IMR-90 (cell line): ENCODE results near the gene PCDH12. TPM values are rescaled to one million over a fixed set of nuclear protein-coding genes. Genes with fewer than 3 reads are reported as not detected.

Source experiments
- ATAC-seq: fragments of 200-7000 bp; cut with Tn5 transposase; 2 replicates; pipeline ENCODE4 v1.9.1; 2020; ENCODE audit warnings: low read depth, mild to moderate bottlenecking, moderate library complexity
- BruUV-seq: library from RNA; stranded (reverse); fragments of 400-500 nt; replicated peaks from 2 replicates; lab custom pipeline; 2021; lab: Mats Ljungman, UMichigan
- CTCF ChIA-PET: fragments of 300-600 bp; formaldehyde crosslinking; extraction: SDS; loops from one replicate; lab custom pipeline; 2021; ENCODE audit warnings: antibody characterized with exemption; lab: Yijun Ruan, JAX
- POLR2A ChIA-PET: fragments of 300-600 bp; sonication (Branson Sonifier 250); formaldehyde crosslinking; loops from one replicate; lab custom pipeline; 2022; ENCODE audit warnings: antibody characterized with exemption; ENCODE audit not compliant: unreplicated experiment; lab: Charles Lee
- DNase-seq: peaks from one replicate; pipeline ENCODE4 v3.0.0; 2013
- H2AFZ ChIP-seq: replicated peaks from 2 replicates; pipeline ENCODE3; 2013; ENCODE audit warnings: low read length, mild to moderate bottlenecking; ENCODE audit not compliant: poor library complexity
- H2AK5ac ChIP-seq: 2 replicates; pipeline ENCODE4 v1.6.1; 2013; ENCODE audit warnings: low read depth, low read length, inconsistent platforms
- H2AK9ac ChIP-seq: replicated peaks from 2 replicates; pipeline ENCODE3; 2013; ENCODE audit warnings: mild to moderate bottlenecking, low read depth, low read length, moderate library complexity; ENCODE audit not compliant: poor library complexity
- H2BK120ac ChIP-seq: 2 replicates; pipeline ENCODE4 v1.6.1; 2013; ENCODE audit warnings: low read depth, low read length, inconsistent platforms
- H2BK15ac ChIP-seq: 3 replicates; pipeline ENCODE4 v1.6.1; 2013; ENCODE audit warnings: low read depth, low read length, inconsistent platforms
- H2BK20ac ChIP-seq: 2 replicates; pipeline ENCODE4 v1.6.1; 2013; ENCODE audit warnings: low read depth, mild to moderate bottlenecking, inconsistent platforms, low read length, moderate library complexity
- H2BK5ac ChIP-seq: 2 replicates; pipeline ENCODE4 v1.6.1; 2013; ENCODE audit warnings: mild to moderate bottlenecking, low read depth, low read length, inconsistent platforms; ENCODE audit not compliant: poor library complexity, severe bottlenecking
- H3K14ac ChIP-seq: replicated peaks from 2 replicates; pipeline ENCODE4 v1.6.1; 2013; ENCODE audit warnings: low read depth, low read length, inconsistent platforms
- H3K18ac ChIP-seq: 2 replicates; pipeline ENCODE4 v1.6.1; 2013; ENCODE audit warnings: low read depth, low read length, control low read depth
- H3K23ac ChIP-seq: 2 replicates; pipeline ENCODE4 v1.6.1; 2013; ENCODE audit warnings: low read depth, low read length, inconsistent platforms
- H3K27ac ChIP-seq: 2 replicates; pipeline ENCODE4 v1.5.1; 2013; ENCODE audit warnings: mild to moderate bottlenecking, control low read depth, low read length; ENCODE audit not compliant: insufficient read depth
- H3K27me3 ChIP-seq: 2 replicates; pipeline ENCODE4 v1.6.1; 2013; ENCODE audit warnings: low read length; ENCODE audit not compliant: control insufficient read depth, insufficient read depth
- H3K36me3 ChIP-seq: 2 replicates; pipeline ENCODE4 v1.6.1; 2013; ENCODE audit warnings: low read length, mixed read lengths; ENCODE audit not compliant: control insufficient read depth, insufficient read depth
- H3K4ac ChIP-seq: 2 replicates; pipeline ENCODE4 v1.6.1; 2013; ENCODE audit warnings: low read depth, low read length, inconsistent platforms
- H3K4me1 ChIP-seq: 2 replicates; pipeline ENCODE4 v1.6.1; 2013; ENCODE audit warnings: low read length, mixed read lengths; ENCODE audit not compliant: control insufficient read depth, insufficient read depth
- H3K4me2 ChIP-seq: 2 replicates; pipeline ENCODE4 v1.6.1; 2013; ENCODE audit warnings: low read depth, mild to moderate bottlenecking, control low read depth, low read length, moderate library complexity
- H3K4me3 ChIP-seq: 2 replicates; pipeline ENCODE4 v1.5.1; 2013; ENCODE audit warnings: low read depth, mild to moderate bottlenecking, control low read depth, low read length, moderate library complexity; ENCODE audit not compliant: insufficient read depth
- H3K56ac ChIP-seq: 2 replicates; pipeline ENCODE4 v1.6.1; 2013; ENCODE audit warnings: low read length, inconsistent platforms; ENCODE audit not compliant: insufficient read depth; ENCODE audit errors: extremely low read depth
- H3K79me1 ChIP-seq, 2 experiments: 2 replicates each; pipeline ENCODE4 v1.6.1; 2013; ENCODE audit warnings: low read length in 2 of 2, inconsistent platforms in 1 of 2, low read depth in 1 of 2
- H3K9ac ChIP-seq: 2 replicates; pipeline ENCODE4 v1.6.1; 2013; ENCODE audit warnings: low read depth, low read length, control low read depth
- H3K9me1 ChIP-seq: 2 replicates; pipeline ENCODE4 v1.6.1; 2013; ENCODE audit warnings: low read length, inconsistent platforms; ENCODE audit not compliant: insufficient read depth
- H3K9me3 ChIP-seq: 2 replicates; pipeline ENCODE4 v1.6.1; 2013; ENCODE audit warnings: low read length; ENCODE audit not compliant: control insufficient read depth, insufficient read depth
- H4K20me1 ChIP-seq: 2 replicates; pipeline ENCODE4 v1.6.1; 2013; ENCODE audit warnings: low read length, inconsistent platforms; ENCODE audit not compliant: insufficient read depth
- H4K5ac ChIP-seq: 2 replicates; pipeline ENCODE4 v1.6.1; 2013; ENCODE audit warnings: mild to moderate bottlenecking, low read depth, low read length, control low read depth
- H4K8ac ChIP-seq, 2 experiments: 2 replicates each; pipeline ENCODE4 v1.6.1; 2013; ENCODE audit warnings: low read depth in 2 of 2, low read length in 2 of 2, control low read depth in 1 of 2, inconsistent platforms in 1 of 2
- H4K91ac ChIP-seq: 2 replicates; pipeline ENCODE4 v1.6.1; 2013; ENCODE audit warnings: low read depth, low read length, inconsistent platforms; ENCODE audit not compliant: insufficient read depth
- POLR2A ChIP-seq: IDR thresholded peaks from 2 replicates; pipeline ENCODE4 v1.6.1; 2012; ENCODE audit warnings: mild to moderate bottlenecking, low read depth, low read length
- RFX5 ChIP-seq: IDR thresholded peaks from 2 replicates; pipeline ENCODE4 v1.8.0; 2012; ENCODE audit warnings: low read depth, mild to moderate bottlenecking, low read length, moderate library complexity
- SMC3 ChIP-seq: fragments of 150-350 bp; IDR thresholded peaks from 2 replicates; pipeline ENCODE4 v1.6.1; 2016; ENCODE audit warnings: low read depth, mild to moderate bottlenecking, antibody characterized with exemption, low read length, moderate library complexity
- WGBS, 2 experiments: methylation state at CpG; one replicate each; pipeline versions ENCODE4 v1.1.5 to v1.1.7; 2013; ENCODE audit warnings: missing lambda C conversion rate in 2 of 2; ENCODE audit not compliant: insufficient read length in 1 of 2; ENCODE audit errors: extremely low coverage in 2 of 2; 5-methylcytosine and 5-hydroxymethylcytosine counted together
- dilution Hi-C: fragments of 300-500 bp; cut with HindIII; formaldehyde crosslinking; loops from one replicate; pipeline ENCODE4 v1.14.3; 2018; ENCODE audit warnings: low sequenced_read_pairs; ENCODE audit not compliant: unreplicated experiment
- in situ Hi-C: fragments of 300-500 bp; cut with MboI; formaldehyde crosslinking; loops from 3 replicates; pipeline ENCODE4 v1.14.3; 2019; ENCODE audit warnings: low sequenced_read_pairs, inconsistent platforms, mixed read lengths
- intact Hi-C: fragments of 100-400 bp; cut with micrococcal nuclease; formaldehyde crosslinking; loops from 2 replicates; pipeline ENCODE4 v1.10.0; 2022
- polyA plus RNA-seq, 3 experiments: library from polyadenylated mRNA; depleted of rRNA; stranded (reverse); fragments of >200 nt; gene quantifications; 2 replicates each; pipeline ENCODE4 v1.2.3, GENCODE V29; 2012; ENCODE audit warnings: low replicate concordance in 1 of 3
- total RNA-seq: library from RNA; depleted of rRNA; stranded (reverse); fragments of >200 nt; gene quantifications from 2 replicates; pipeline ENCODE4 v1.2.3, GENCODE V29; 2012
- TF ChIP-seq, protein P1 (sequence below): fragments of 150-350 bp; IDR thresholded peaks from 2 replicates; pipeline ENCODE4 v1.6.1; 2016; ENCODE audit warnings: low read depth, mild to moderate bottlenecking, low read length, moderate library complexity, borderline replicate concordance
- TF ChIP-seq, protein P2 (sequence below): conservative IDR thresholded peaks from 2 replicates; pipeline ENCODE4 v1.5.1; 2012; ENCODE audit warnings: mild to moderate bottlenecking, low read depth, low read length, improper control_type of control experiment

The PCDH12 gene
- total and polyA plus RNA-seq, 2 of the 4 experiments (the other 2 are of a cell fraction), result 0.02 to 0.18 TPM

DNA sequence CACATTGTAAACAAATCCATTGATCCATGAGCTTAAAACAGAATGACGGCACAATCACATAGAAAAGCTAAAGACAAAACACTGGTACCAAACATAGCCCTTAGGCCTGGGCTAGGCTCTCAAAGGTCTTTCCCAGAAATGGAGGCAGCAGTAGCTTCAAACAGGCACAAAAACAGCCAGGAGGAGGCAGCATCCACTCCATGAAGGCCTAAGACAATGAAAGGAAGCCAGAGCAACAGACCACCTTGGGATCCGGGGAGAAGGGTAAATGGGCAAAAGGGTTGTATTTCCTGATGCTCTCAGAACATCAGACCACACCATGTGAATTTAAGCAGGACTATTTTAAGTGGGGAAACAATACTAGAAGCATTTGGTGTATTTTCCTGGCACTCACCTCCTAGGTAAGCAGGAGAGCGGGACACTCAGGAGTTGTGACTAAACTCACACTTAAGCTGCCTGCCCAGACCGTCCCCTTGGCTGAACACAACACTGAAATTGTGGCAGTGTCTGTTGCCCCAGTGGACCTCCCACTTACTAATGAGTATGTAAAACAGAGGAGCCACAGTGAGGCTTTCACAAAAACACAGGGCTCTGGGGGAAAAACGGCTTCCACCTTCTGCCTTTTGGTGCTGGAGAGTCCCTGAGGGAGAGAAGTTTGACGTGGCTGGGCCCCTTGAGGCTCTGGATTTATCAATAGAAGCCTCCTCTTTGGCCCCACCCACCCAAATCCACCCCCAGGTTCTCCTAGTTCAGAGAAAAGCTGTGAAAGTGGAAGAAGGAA, 42.9 kb upstream of the PCDH12 start:
- Histone ChIP-seq H3K23ac (no peak overlapping the region), H4K8ac (no peak overlapping the region), H2AK5ac (no peak overlapping the region), H2BK20ac (no peak overlapping the region), H3K4ac (no peak overlapping the region), H3K27ac (no peak overlapping the region), H3K18ac (no peak overlapping the region), H3K4me1 (no peaks in the 10 kb centered on the region; the same call in 1 of the 2 replicates), H3K9me3 (no peaks in the 10 kb centered on the region), H2BK120ac (no peak overlapping the region), H3K36me3 (peaks cover 39% of the 10 kb centered on the region), H3K79me1 (peaks cover 0 to 7% of the 10 kb centered on the region in 2 experiments; a peak in 2 of 4 replicates), H3K4me3 (no peak overlapping the region), H2BK15ac (no peak overlapping the region), H3K4me2 (no peak overlapping the region), H2BK5ac (no peak overlapping the region), H3K9me1 (peaks cover 7% of the 10 kb centered on the region), H3K27me3 (no peaks in the 10 kb centered on the region), H2AFZ (no peak overlapping the region), H4K91ac (no peak overlapping the region), H3K56ac (no peak overlapping the region), H4K5ac (no peak overlapping the region), H2AK9ac (no peak overlapping the region), H4K20me1 (0 out of 2 replicates have a peak, but pooled peaks cover 4% of the 10 kb centered on the region), H3K9ac (no peak overlapping the region), H3K14ac (no peak overlapping the region)
- DNase-seq, result no peak
- dilution Hi-C loops, result no loop called here
- 0 out of 2 replicates have a peak, but pooled peaks have one; percentile 35 for ATAC-seq
- POLR2A ChIA-PET, result no interaction called here
- in situ Hi-C loops, result no loop called here
- no peak for TF ChIP-seq POLR2A
- no peak for TF ChIP-seq RFX5
- TF ChIP-seq, protein P1, sequence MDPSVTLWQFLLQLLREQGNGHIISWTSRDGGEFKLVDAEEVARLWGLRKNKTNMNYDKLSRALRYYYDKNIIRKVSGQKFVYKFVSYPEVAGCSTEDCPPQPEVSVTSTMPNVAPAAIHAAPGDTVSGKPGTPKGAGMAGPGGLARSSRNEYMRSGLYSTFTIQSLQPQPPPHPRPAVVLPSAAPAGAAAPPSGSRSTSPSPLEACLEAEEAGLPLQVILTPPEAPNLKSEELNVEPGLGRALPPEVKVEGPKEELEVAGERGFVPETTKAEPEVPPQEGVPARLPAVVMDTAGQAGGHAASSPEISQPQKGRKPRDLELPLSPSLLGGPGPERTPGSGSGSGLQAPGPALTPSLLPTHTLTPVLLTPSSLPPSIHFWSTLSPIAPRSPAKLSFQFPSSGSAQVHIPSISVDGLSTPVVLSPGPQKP, result no peak
- peak; percentile 26; the same call in 1 of the 2 replicates for TF ChIP-seq SMC3
- TF ChIP-seq, protein P2, sequence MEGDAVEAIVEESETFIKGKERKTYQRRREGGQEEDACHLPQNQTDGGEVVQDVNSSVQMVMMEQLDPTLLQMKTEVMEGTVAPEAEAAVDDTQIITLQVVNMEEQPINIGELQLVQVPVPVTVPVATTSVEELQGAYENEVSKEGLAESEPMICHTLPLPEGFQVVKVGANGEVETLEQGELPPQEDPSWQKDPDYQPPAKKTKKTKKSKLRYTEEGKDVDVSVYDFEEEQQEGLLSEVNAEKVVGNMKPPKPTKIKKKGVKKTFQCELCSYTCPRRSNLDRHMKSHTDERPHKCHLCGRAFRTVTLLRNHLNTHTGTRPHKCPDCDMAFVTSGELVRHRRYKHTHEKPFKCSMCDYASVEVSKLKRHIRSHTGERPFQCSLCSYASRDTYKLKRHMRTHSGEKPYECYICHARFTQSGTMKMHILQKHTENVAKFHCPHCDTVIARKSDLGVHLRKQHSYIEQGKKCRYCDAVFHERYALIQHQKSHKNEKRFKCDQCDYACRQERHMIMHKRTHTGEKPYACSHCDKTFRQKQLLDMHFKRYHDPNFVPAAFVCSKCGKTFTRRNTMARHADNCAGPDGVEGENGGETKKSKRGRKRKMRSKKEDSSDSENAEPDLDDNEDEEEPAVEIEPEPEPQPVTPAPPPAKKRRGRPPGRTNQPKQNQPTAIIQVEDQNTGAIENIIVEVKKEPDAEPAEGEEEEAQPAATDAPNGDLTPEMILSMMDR, result peak; percentile 27
- CTCF ChIA-PET, result interaction anchor here (0.7 kb wide), 2 partner anchors 10 to 139 kb away, joined by 3 to 4 read pairs; no protein-coding TSS in a partner anchor
- WGBS, 2 experiments, result no CpG with 5 or more reads among the region's 6 CpGs
- no TSS peak for BruUV-seq
- intact Hi-C loops, result no loop called here
